Measurements from ENCODE around the gene GPR61. TPM values are rescaled to one million over a fixed set of nuclear protein-coding genes. Genes with fewer than 3 reads are reported as not detected.

The GPR61 gene
- polyA plus RNA-seq, 2 donors = 0.06 TPM; not detected in 1

DNA sequence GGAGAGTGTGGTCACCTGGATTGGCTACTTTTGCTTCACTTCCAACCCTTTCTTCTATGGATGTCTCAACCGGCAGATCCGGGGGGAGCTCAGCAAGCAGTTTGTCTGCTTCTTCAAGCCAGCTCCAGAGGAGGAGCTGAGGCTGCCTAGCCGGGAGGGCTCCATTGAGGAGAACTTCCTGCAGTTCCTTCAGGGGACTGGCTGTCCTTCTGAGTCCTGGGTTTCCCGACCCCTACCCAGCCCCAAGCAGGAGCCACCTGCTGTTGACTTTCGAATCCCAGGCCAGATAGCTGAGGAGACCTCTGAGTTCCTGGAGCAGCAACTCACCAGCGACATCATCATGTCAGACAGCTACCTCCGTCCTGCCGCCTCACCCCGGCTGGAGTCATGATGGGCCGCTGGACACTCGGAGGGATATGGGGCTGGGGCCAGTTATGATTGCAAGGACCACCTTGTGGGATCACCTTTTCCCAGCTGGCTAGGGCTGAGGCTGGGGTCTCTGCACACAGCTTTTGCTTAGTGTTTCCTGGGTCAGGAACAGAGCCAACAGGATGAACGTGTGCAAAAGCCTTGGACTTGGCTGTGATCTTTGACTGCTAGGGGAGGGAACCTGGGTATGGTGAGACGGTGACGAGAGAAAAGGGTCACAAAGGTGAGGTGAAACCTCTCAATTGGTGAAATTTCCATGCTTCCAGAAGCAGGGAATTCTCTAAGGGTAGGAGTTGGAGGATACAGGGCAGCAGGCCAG lies 4.5 kb downstream of the GPR61 start:
- no peak overlapping the region for H3K27ac ChIP-seq (ENCODE audit: low read depth in 2 of 2, low read length in 1 of 2)
- H3K36me3 ChIP-seq (ENCODE audit: control insufficient read depth in 2 of 2, insufficient read depth in 2 of 2, low read length in 1 of 2) = no peaks in the 10 kb centered on the region
- H3K27me3 ChIP-seq (ENCODE audit: control insufficient read depth in 1 of 2, insufficient read depth in 2 of 2, low read length in 2 of 2) = no peaks in the 10 kb centered on the region
- no peak overlapping the region for H3K4me3 ChIP-seq (ENCODE audit: low read depth in 1 of 2, low read length in 2 of 2)
- H3K4me1 ChIP-seq (ENCODE audit: control insufficient read depth in 2 of 2, insufficient read depth in 2 of 2, low read length in 1 of 2) = no peaks in the 10 kb centered on the region
- 73 to 74% methylated on average over 14 of the region's 14 CpGs for WGBS, 2 donors
- H3K9me3 ChIP-seq (ENCODE audit: control insufficient read depth in 2 of 2, insufficient read depth in 1 of 2, low read depth in 1 of 2, low read length in 1 of 2) = no peaks in the 10 kb centered on the region

GRCh38 chr1:109546311-109547109 lies 6.8 kb downstream of the GPR61 start:
- no peaks in the 10 kb centered on the region for H3K4me1 ChIP-seq (ENCODE audit: control insufficient read depth in 2 of 2, insufficient read depth in 2 of 2, low read length in 1 of 2)
- no peaks in the 10 kb centered on the region for H3K9me3 ChIP-seq (ENCODE audit: control insufficient read depth in 2 of 2, insufficient read depth in 1 of 2, low read depth in 1 of 2, low read length in 1 of 2)
- H3K27me3 ChIP-seq (ENCODE audit: control insufficient read depth in 1 of 2, insufficient read depth in 2 of 2, low read length in 2 of 2) = no peaks in the 10 kb centered on the region
- peak overlapping the region; percentile 24 to 71 for H3K4me3 ChIP-seq (ENCODE audit: low read depth in 1 of 2, low read length in 2 of 2)
- WGBS, 2 donors = 24 to 25% methylated on average over 5 of the region's 5 CpGs
- H3K36me3 ChIP-seq (ENCODE audit: control insufficient read depth in 2 of 2, insufficient read depth in 2 of 2, low read length in 1 of 2) = no peaks in the 10 kb centered on the region
- H3K27ac ChIP-seq (ENCODE audit: low read depth in 2 of 2, low read length in 1 of 2) = peak overlapping the region; percentile 70 to 81

- H3K4me3 ChIP-seq (ENCODE audit: low read depth in 1 of 2, low read length in 2 of 2) = peak overlapping the region; percentile 71 to 83
- H3K27ac ChIP-seq (ENCODE audit: low read depth in 2 of 2, low read length in 1 of 2) = peak overlapping the region; percentile 96 to 97
- no peaks in the 10 kb centered on the region for H3K4me1 ChIP-seq (ENCODE audit: control insufficient read depth in 2 of 2, insufficient read depth in 2 of 2, low read length in 1 of 2)
- 7 to 8% methylated on average over 22 of the region's 22 CpGs for WGBS, 2 donors
- H3K9me3 ChIP-seq (ENCODE audit: control insufficient read depth in 2 of 2, insufficient read depth in 1 of 2, low read depth in 1 of 2, low read length in 1 of 2) = no peaks in the 10 kb centered on the region
- H3K27me3 ChIP-seq (ENCODE audit: control insufficient read depth in 1 of 2, insufficient read depth in 2 of 2, low read length in 2 of 2) = no peaks in the 10 kb centered on the region
- no peaks in the 10 kb centered on the region for H3K36me3 ChIP-seq (ENCODE audit: control insufficient read depth in 2 of 2, insufficient read depth in 2 of 2, low read length in 1 of 2)
These were observed 8.0 kb downstream of the GPR61 start for GRCh38 chr1:109547463-109548320.

DNA sequence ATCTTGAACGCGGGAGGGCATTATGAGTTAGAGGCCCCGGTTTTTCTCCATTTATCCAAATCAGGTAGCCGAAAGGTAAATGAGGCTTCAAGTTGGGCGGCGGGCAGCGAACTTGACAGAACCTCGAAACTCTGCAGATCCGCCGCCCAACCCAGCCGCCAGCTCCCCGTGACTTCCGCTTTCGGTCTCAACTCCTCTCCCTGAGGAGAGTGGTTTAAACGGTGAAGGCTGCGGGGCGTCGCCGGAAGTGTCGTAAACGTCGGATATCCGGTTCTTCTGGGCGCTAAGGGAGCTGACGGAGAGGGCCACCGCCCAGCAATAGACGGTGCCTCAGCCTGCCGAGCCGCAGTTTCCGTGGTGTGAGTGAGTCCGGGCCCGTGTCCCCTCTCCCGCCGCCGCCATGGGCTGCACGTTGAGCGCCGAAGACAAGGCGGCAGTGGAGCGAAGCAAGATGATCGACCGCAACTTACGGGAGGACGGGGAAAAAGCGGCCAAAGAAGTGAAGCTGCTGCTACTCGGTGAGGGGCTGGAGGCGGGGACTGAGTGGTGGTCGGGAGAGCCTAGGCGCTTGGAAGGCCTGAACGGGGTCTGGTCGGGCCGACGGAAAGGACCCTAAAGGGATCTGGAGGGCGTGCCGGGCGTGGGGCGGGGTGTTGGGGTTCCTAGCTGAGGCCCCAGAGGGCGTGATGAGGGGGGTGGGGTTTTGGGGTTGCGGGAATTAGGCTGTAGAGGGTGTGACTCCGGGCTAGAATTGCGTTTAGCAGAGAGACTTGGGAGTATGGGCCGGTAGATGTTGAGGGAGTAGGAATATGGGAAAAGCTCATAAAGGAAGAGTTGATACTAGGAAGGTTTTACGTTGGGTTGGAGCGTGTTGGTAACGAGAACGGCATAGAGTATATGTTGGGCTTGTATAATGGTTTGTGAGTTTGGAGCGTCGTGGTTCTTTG lies 8.9 kb downstream of the GPR61 start, which contains the start of gene GNAI3:
GNAI3 (plus strand) TSS at position 295 of the 947 bp plus-strand sequence; CDS start at position 401, 106 bp downstream.
- no peaks in the 10 kb centered on the region for H3K9me3 ChIP-seq (ENCODE audit: control insufficient read depth in 2 of 2, insufficient read depth in 1 of 2, low read depth in 1 of 2, low read length in 1 of 2)
- H3K4me1 ChIP-seq (ENCODE audit: control insufficient read depth in 2 of 2, insufficient read depth in 2 of 2, low read length in 1 of 2) = no peaks in the 10 kb centered on the region
- H3K4me3 ChIP-seq (ENCODE audit: low read depth in 1 of 2, low read length in 2 of 2) = peak within 1 kb of the TSS; percentile 71 to 83
- no peaks in the 10 kb centered on the region for H3K36me3 ChIP-seq (ENCODE audit: control insufficient read depth in 2 of 2, insufficient read depth in 2 of 2, low read length in 1 of 2)
- peak within 1 kb of the TSS; percentile 96 to 97 for H3K27ac ChIP-seq (ENCODE audit: low read depth in 2 of 2, low read length in 1 of 2)
- H3K27me3 ChIP-seq (ENCODE audit: control insufficient read depth in 1 of 2, insufficient read depth in 2 of 2, low read length in 2 of 2) = no peaks in the 10 kb centered on the region
- WGBS, 2 donors = 0 to 1% methylated on average over 68 of the region's 68 CpGs

DNA sequence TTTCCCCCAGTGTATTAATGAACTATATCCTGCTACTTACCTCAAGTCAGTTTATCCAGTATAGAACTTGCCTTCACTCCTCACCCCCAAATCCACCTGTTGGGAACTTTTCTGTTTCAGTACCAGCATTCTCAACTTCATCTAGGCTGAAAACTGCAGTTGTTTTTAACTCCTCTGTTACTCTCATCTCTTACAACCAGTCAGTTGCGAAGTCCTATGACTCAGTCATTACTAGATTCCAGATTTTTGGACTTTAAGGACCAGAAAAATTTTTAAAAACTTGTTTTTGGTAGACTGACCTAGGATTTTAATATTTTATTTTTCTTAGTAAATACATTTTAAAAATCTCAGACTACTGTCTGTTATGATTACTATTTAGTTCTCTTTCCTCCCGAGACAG lies 16.9 kb downstream of the GPR61 start:
- Histone ChIP-seq H3K4me1 (ENCODE audit: control insufficient read depth in 2 of 2, insufficient read depth in 2 of 2, low read length in 1 of 2) (peaks cover 0 to 5% of the 10 kb centered on the region in 2 donors), H3K9me3 (ENCODE audit: control insufficient read depth in 2 of 2, insufficient read depth in 1 of 2, low read depth in 1 of 2, low read length in 1 of 2) (no peaks in the 10 kb centered on the region), H3K36me3 (ENCODE audit: control insufficient read depth in 2 of 2, insufficient read depth in 2 of 2, low read length in 1 of 2) (no peaks in the 10 kb centered on the region), H3K27me3 (ENCODE audit: control insufficient read depth in 1 of 2, insufficient read depth in 2 of 2, low read length in 2 of 2) (no peaks in the 10 kb centered on the region), H3K27ac (ENCODE audit: low read depth in 2 of 2, low read length in 1 of 2) (no peak overlapping the region), H3K4me3 (ENCODE audit: low read depth in 1 of 2, low read length in 2 of 2) (no peak overlapping the region)
- WGBS, 2 donors = 91 to 94% methylated on average over 2 of the region's 2 CpGs

DNA sequence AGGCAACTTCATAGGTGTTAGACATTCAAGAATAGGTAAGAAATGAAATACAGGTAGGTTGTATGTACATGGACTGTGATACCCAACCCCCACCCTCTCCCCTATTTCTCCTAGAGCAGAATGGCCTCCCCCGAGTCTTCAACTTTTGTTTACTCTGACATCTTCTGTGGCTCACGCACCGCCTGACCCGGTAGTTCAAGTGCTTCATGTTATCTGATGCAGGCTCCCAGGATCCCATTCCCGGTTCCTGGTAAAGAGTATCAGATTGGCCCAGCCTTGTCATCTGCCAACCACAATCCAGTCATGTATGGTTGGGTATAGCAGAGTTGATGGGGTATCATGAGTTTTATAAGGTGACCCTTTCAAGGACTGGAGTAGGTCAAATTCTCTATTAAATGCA lies 17.8 kb downstream of the GPR61 start:
- peaks cover 0 to 5% of the 10 kb centered on the region in 2 donors for H3K4me1 ChIP-seq (ENCODE audit: control insufficient read depth in 2 of 2, insufficient read depth in 2 of 2, low read length in 1 of 2)
- no peaks in the 10 kb centered on the region for H3K9me3 ChIP-seq (ENCODE audit: control insufficient read depth in 2 of 2, insufficient read depth in 1 of 2, low read depth in 1 of 2, low read length in 1 of 2)
- H3K27me3 ChIP-seq (ENCODE audit: control insufficient read depth in 1 of 2, insufficient read depth in 2 of 2, low read length in 2 of 2) = no peaks in the 10 kb centered on the region
- WGBS, 2 donors = 85 to 97% methylated on average over 5 of the region's 5 CpGs
- H3K36me3 ChIP-seq (ENCODE audit: control insufficient read depth in 2 of 2, insufficient read depth in 2 of 2, low read length in 1 of 2) = no peaks in the 10 kb centered on the region
- H3K27ac ChIP-seq (ENCODE audit: low read depth in 2 of 2, low read length in 1 of 2) = no peak overlapping the region
- no peak overlapping the region for H3K4me3 ChIP-seq (ENCODE audit: low read depth in 1 of 2, low read length in 2 of 2)

GRCh38 chr1:109559995-109560394 lies 20.3 kb downstream of the GPR61 start:
- Histone ChIP-seq H3K36me3 (ENCODE audit: control insufficient read depth in 2 of 2, insufficient read depth in 2 of 2, low read length in 1 of 2) (no peaks in the 10 kb centered on the region), H3K4me1 (ENCODE audit: control insufficient read depth in 2 of 2, insufficient read depth in 2 of 2, low read length in 1 of 2) (peaks cover 0 to 5% of the 10 kb centered on the region in 2 donors), H3K9me3 (ENCODE audit: control insufficient read depth in 2 of 2, insufficient read depth in 1 of 2, low read depth in 1 of 2, low read length in 1 of 2) (no peaks in the 10 kb centered on the region), H3K27ac (ENCODE audit: low read depth in 2 of 2, low read length in 1 of 2) (no peak overlapping the region), H3K27me3 (ENCODE audit: control insufficient read depth in 1 of 2, insufficient read depth in 2 of 2, low read length in 2 of 2) (no peaks in the 10 kb centered on the region), H3K4me3 (ENCODE audit: low read depth in 1 of 2, low read length in 2 of 2) (no peak overlapping the region)

GRCh38 chr1:109564194-109564878 lies 24.7 kb downstream of the GPR61 start:
- WGBS, 2 donors = 81% methylated on average over 7 of the region's 7 CpGs
- no peaks in the 10 kb centered on the region for H3K27me3 ChIP-seq (ENCODE audit: control insufficient read depth in 1 of 2, insufficient read depth in 2 of 2, low read length in 2 of 2)
- H3K9me3 ChIP-seq (ENCODE audit: control insufficient read depth in 2 of 2, insufficient read depth in 1 of 2, low read depth in 1 of 2, low read length in 1 of 2) = no peaks in the 10 kb centered on the region
- H3K27ac ChIP-seq (ENCODE audit: low read depth in 2 of 2, low read length in 1 of 2) = no peak overlapping the region
- no peaks in the 10 kb centered on the region for H3K36me3 ChIP-seq (ENCODE audit: control insufficient read depth in 2 of 2, insufficient read depth in 2 of 2, low read length in 1 of 2)
- H3K4me3 ChIP-seq (ENCODE audit: low read depth in 1 of 2, low read length in 2 of 2) = no peak overlapping the region
- H3K4me1 ChIP-seq (ENCODE audit: control insufficient read depth in 2 of 2, insufficient read depth in 2 of 2, low read length in 1 of 2) = no peaks in the 10 kb centered on the region

Data from esophagus (tissue), 2 donors.